IPS-NIHi7 (cell line): Measurements from ENCODE around the gene NDRG3.
"Not testable (repeated sequence)": the region's sequence is repeated elsewhere in the genome, so short reads cannot be mapped to it uniquely, and the experiment has no call there.

Experiments used
- DNase-seq: peaks from one replicate; pipeline ENCODE4 v3.0.0; 2012; ENCODE audit warnings: mixed read lengths; ENCODE audit errors: extremely low spot score

Gene NDRG3

GRCh38 chr20:36687850-36688249 lies 58.0 kb downstream of the NDRG3 start:
- DNase-seq: no peak

DNA sequence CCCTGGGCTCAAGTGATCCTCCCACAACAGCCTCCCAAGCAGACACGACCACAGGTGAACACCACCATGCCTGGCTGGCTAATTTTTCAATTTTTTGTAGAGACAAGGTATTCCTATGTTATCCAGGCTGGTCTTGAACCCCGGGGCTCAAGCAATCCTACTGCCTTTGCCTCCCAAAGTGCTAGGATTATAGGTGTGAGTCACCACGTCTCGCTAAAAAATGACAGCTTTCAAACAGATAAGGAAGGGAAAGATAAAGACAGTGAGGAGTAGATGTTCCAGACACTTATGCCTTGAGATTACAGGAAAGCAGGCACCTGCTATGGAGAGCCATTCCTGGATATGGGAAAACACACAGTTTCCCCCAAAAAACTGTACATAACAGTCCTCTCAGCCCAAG lies 58.9 kb downstream of the NDRG3 start:
- DNase-seq: no peak

DNA sequence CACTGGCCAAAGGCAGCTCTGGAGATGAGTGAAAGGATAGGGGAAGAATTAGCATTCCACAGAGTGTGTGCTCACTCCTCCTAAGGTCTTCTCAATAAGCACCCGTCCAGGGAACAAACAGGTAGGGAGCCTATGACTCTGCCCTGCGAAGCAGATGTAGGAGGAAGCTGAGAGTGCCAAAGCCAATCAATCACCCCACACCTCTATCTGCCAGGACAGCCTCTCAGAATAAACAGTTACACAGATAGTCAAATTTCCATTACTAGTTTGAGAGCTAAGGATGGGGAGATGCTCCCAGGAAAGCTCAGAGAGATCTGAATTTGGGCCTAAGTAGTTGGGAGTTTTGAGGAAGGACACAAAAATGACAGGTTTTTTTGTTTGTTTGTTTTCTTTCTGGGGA lies 59.4 kb downstream of the NDRG3 start:
- no peak for DNase-seq

DNA sequence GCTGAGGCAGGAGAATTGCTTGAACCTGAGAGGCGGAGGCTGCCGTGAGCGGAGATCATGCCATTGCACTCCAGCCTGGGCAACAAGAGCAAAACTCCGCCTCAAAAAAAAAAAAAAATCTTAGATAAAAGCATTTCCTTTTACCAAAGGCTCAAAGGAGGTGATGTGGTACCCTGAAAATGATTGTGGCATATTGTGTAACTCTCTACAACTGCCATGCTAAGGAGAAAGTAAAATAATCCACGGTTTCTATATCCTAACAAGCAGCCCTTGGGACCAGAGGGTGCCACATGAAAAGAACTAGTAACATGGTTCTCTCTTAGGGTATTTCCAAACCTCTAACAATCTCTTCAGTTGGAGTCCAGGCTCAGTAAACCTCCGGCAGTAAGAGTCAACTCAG lies 61.1 kb downstream of the NDRG3 start:
- no peak for DNase-seq

DNA sequence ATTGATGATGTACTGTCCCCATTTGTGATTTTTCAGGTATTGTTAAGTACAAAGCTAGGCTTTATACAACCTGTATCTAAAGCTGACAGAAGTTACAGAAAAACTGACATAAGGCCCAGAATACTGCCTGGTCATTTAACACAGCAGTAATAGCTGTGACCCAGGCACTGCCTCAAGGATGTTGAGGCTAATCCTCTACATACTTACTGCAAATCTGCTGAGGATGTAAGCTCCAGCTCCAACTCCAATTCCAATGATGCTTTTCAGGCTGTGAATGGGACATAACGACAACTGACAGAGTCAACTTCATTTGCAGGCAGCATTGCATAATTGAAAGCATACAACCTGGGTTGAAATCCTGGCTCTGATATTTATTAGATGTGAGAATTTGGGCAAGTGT lies 63.6 kb downstream of the NDRG3 start:
- no peak for DNase-seq

DNA sequence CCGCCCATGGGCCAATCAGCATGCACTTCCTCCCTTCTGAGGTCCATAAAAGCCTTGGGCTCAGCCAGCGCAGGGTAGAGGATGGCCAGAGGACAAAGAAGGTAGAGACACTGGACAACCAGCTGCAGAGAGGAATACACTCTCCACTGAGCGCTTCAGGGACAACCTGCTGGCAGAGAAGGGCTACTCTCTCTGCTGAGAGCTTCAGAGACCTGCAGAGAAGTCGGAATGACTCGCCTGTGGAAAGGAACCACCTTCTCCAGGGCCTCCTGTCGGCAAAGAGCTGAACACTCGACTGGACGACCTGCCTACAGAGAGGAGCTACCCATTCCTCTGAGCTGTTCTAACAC lies 68.5 kb downstream of the NDRG3 start:
- DNase-seq: no peak

DNA sequence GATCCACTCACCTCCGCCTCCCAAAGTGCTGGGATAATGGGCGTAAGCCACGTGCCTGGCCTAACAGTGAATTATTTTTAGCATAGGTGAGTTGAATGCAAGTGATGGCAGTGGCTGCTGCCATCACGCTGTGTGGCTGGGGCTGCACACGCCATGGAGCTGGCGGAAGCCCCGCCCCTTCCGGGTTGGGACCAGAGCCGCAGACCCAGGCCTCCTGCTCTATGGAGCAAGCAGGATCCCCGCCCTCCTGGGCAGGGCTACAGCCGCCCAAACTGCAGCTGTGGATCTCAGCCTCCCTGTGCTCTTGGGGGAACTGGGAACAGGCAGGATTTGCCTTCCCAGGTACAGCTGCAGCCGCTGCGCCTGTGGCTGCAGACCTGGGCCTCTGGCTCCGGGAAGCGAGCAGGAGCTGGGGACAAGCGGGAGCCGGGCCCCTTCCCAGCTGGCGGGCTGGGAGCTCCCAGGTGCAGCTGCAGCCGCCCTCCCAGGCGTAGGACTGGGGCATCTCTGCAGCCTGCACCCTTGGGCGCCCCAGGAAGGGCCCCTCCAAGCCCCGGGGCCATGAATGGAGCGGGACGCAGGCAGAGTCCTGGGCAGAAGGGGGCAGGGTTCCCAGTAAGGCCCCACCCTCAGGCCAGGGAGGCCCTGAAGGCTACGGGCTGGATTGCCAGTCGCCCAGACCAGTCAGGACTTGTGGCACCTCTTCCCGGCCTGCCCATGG lies 69.0 kb downstream of the NDRG3 start:
- DNase-seq: peak; percentile 88

GRCh38 chr20:36675545-36675944 lies 70.3 kb downstream of the NDRG3 start:
- DNase-seq: not testable (repeated sequence)

GRCh38 chr20:36672991-36673390 lies 72.9 kb downstream of the NDRG3 start:
- DNase-seq: no peak

DNA sequence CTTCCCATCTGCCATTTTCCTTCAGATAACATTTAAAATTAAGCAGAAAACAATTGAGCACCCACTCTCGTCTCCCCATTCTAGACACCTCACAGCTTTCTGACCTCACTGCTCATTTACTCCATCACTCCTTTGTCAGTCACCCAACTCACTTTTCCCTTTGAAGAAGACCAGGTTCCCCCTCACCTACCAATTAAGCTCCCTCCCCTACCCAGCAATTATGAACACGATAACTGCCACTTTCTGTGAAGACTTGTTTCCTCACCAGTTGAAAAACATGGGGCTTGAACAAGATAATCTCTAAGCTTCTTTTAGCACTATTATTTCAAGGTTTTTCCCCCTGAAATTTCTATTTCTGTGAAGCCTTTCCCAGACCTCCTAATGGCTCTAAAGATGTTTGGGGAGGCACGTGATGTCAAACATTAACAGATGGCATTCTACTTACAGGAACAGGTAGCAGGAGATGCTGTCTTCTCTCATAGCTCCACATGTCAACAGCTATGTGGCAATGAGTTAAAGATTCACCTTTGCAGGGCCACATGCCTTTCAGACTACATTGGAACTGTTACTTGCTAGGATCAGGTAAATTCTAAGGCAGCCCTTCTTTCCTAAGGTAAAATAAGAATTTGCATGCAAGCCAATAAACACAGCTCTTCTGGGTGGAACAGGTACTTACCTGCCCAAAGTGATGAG lies 75.1 kb downstream of the NDRG3 start:
- DNase-seq: no peak

DNA sequence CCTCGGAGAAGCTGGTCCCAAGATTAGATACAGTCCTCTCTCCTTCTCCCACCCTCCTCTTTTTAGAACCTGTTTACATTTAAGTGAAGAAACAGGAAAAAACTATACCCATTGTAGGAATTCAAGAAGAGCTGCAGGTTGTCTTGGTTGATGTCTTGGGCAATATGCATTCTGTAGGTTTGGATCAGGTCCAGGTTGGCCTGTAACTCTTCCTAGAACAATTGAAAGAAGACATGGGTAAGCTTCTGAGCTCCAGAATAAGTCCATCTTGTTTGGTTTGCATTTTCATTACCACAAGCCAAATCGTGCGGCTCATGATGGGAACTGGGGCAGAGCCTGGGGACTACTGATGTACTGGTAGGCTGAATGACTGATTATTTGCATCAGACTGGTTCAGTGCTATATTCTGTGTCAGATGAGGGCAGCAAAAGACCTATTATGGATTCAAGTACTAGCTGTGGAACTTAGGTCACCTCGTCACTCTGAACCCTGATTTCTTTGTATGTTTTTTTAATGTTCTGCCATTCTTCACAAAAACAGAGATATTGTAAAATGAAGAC lies 79.6 kb downstream of the NDRG3 start:
- no peak for DNase-seq

GRCh38 chr20:36663031-36663430 lies 82.9 kb downstream of the NDRG3 start:
- DNase-seq: no peak

- DNase-seq: no peak
These were observed 87.6 kb downstream of the NDRG3 start for GRCh38 chr20:36658300-36658699.

DNA sequence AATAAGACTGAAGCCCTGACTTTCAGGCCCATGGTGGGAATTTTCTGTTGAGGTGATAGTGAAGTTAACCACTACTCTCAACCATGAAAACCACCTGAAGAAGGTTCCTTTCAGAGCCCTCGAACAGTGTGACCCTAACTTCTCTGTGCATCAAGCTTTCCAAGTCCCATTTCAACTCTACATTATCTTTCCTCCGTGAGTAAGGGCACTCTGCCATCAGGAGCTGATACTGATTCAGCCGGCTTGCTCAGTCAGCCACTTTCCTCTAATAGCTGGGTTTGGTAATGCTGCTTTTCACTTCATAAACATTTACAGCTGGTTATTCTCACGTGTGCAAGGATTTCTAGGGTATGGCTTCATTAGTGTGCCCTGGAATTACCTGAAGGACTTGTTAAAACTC lies 89.2 kb downstream of the NDRG3 start:
- DNase-seq: no peak

DNA sequence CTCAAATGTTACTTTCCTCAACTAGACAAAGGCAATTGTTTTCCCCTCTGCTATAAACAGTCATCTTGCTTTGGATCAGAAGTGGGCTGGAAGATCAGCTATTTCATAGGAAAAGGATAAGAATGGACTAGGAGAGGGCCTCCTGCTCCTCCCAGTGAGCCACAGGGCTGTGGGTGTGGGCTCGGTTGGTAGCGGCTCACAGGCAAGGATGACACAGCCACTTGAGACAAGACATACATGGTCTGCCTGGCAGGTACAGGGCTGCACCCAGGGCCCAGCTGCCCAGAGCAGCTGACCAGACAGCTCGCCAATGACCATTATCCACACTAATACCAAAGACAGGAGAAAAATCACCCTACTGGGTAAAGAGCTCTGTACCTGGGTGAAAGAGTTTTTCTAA lies 90.9 kb downstream of the NDRG3 start:
- DNase-seq: no peak

DNA sequence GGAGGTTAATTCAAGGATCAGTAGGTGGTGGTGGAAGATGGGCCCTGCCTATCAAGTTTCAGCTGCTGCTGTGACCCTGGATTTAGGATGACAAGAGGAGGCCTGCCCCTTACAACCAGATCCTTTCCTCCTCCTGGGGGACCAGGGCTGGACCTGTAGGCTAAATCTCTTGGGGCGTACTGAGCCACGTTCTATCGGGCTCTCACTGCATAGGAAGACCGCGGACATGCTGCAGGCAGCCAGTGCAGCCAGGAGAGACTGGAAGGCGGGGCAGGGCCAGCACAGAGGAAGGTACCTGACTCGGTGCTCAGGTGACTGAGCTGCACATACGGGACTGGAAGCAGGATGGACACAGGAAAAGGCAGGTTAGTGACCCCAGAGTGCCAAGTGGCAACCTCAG lies 91.4 kb downstream of the NDRG3 start:
- no peak for DNase-seq

- no peak for DNase-seq
These were observed 92.4 kb downstream of the NDRG3 start for GRCh38 chr20:36653456-36653855.

GRCh38 chr20:36647196-36648121 lies 98.4 kb downstream of the NDRG3 start:
- no peak for DNase-seq

DNA sequence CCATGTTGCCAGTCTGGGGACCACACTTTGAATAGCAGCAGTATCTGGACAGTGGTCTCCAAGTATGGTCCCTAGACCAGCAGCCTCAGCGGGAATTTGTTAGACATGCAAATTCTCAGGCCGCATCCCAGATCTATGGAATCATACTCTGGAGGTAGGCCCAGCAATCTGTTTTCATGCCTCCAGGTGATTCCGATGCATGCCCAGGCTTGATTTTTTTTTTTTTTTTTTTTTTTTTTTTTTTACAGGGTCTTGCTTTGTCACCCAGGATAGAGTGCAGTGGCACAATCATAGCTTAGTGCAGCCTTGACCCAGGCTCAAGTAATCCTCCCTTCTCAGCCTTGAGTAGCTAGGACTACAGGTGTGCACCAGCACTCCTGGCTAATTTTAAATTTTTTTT lies 99.2 kb downstream of the NDRG3 start:
- no peak for DNase-seq

DNA sequence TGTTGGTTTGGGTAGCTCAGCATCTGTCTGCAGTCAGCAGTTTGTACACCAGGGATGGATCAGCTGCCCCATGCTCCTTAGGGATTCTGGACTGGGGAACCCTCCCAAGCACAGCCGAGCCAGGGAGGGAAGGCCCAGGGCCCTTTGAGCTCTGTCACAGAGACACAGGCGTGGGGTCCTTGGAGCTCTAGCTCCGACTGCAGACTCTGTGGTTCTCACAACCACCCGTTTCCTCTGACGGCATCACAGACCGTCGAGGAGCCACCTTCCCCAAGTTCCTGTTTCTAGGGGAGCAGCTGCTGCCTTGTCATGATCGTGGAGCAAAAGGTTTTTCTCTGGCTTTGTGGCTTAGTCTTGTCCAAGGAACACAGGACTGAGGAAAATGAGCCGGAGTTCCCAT lies 99.9 kb downstream of the NDRG3 start, which contains the start of gene SLA2:
Gene SLA2 (minus strand): TSS at position 199 of the 400 bp plus-strand sequence. CDS start 4,861 bp downstream, outside the sequence.
- no peak for DNase-seq

- DNase-seq: no peak
These were observed 100.5 kb downstream of the NDRG3 start for GRCh38 chr20:36645353-36645752.

GRCh38 chr20:36644706-36645095 lies 101.2 kb downstream of the NDRG3 start:
- no peak for DNase-seq
